Measurements from ENCODE around the gene CENPT. TPM values are rescaled to one million over a fixed set of nuclear protein-coding genes. Genes with fewer than 3 reads are reported as not detected.

CENPT gene
- total RNA-seq, 1 donor from 2014 or later = 80.6 TPM

DNA sequence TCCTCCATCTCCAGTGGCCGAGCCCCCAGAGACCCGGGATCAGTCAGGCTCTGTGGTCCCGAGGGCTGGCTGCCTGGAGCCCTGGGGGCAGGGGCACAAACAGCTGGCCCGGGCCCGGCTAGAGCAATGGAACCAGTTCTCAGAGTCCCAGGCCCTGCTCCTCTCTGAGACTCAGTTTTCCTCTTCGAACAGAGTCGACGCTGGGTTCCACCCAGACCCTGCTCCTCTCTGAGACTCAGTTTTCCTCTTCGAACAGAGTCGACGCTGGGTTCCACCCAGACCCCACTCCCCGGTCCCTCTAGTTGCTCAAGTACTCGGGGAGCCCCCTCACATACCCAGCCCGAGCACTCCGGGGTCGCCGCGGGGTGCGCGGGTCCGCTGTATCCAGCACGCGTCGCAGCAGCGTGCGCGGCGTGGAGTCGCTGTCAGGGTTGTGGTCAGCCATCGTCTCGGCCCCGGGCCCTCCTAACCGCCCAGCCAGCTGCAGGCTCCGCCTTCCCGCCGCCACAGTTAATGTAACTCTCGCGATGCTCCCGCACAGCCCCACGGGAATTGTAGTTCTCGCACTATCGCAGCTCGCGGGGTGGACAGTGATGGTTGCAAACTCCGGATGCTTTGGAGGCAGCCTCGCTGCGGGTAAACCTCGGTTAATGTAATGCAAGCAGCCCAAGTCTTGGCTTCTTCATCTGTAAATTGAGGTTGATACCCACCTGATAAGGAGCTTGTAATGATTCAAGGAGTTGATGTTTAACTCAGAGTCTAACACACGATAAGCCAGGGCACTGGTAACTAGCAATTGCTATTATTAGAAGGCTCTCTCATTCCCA lies 13.9 kb downstream of the CENPT start:
- H3K27ac Mint-ChIP-seq = peak overlapping the region; percentile 84
- H3K9me3 Mint-ChIP-seq (ENCODE audit: low read depth) = no peaks in the 10 kb centered on the region
- peaks cover 4% of the 10 kb centered on the region for H3K36me3 Mint-ChIP-seq (ENCODE audit: insufficient read depth)
- H3K27me3 Mint-ChIP-seq = no peaks in the 10 kb centered on the region
- DNase-seq (ENCODE audit: low spot score, unreplicated experiment) = peak; percentile 84
- peaks cover 12% of the 10 kb centered on the region for H3K4me1 Mint-ChIP-seq (ENCODE audit: low read depth)
- H3K4me3 Mint-ChIP-seq (ENCODE audit: low read depth) = peak overlapping the region; percentile 92
- no peak for TF ChIP-seq CTCF (IDR thresholded peaks at IDR 0.05; ENCODE audit: unreplicated experiment)

DNA sequence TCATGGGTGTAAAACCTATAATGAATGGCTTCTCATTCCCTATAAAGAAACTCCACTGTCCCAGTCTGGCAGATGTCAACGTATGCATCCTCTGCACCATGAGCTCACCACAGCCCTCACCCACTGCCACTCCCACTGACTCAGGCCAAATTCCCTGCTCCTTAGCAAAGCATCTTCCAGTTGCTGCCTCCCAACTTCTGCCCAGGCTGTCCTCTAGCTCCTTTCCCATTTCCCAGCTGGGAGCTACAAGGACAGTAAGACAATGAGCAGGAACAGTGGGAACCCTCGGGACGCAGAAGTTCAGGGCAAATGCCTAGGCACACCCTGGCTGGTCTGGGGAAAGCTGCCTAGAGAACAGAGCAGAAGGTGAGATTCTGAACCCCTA lies 14.5 kb downstream of the CENPT start:
- H3K9me3 Mint-ChIP-seq (ENCODE audit: low read depth) = no peaks in the 10 kb centered on the region
- peaks cover 4% of the 10 kb centered on the region for H3K36me3 Mint-ChIP-seq (ENCODE audit: insufficient read depth)
- H3K4me1 Mint-ChIP-seq (ENCODE audit: low read depth) = peaks cover 12% of the 10 kb centered on the region
- H3K27me3 Mint-ChIP-seq = no peaks in the 10 kb centered on the region
- no peak for DNase-seq (ENCODE audit: low spot score, unreplicated experiment)
- H3K4me3 Mint-ChIP-seq (ENCODE audit: low read depth) = peak overlapping the region; percentile 92
- TF ChIP-seq CTCF (IDR thresholded peaks at IDR 0.05; ENCODE audit: unreplicated experiment) = no peak
- peak overlapping the region; percentile 80 for H3K27ac Mint-ChIP-seq

GRCh38 chr16:67828651-67829050 lies 18.8 kb downstream of the CENPT start:
- Mint-ChIP-seq H3K27ac (no peak overlapping the region), H3K4me1 (ENCODE audit: low read depth) (peaks cover 7% of the 10 kb centered on the region), H3K9me3 (ENCODE audit: low read depth) (no peaks in the 10 kb centered on the region), H3K4me3 (ENCODE audit: low read depth) (no peak overlapping the region), H3K36me3 (ENCODE audit: insufficient read depth) (peaks cover 7% of the 10 kb centered on the region), H3K27me3 (no peaks in the 10 kb centered on the region)
- TF ChIP-seq CTCF (IDR thresholded peaks at IDR 0.05; ENCODE audit: unreplicated experiment) = no peak
- DNase-seq (ENCODE audit: low spot score, unreplicated experiment) = no peak

- TF ChIP-seq CTCF (IDR thresholded peaks at IDR 0.05; ENCODE audit: unreplicated experiment) = no peak
- H3K36me3 Mint-ChIP-seq (ENCODE audit: insufficient read depth) = peaks cover 7% of the 10 kb centered on the region
- no peaks in the 10 kb centered on the region for H3K9me3 Mint-ChIP-seq (ENCODE audit: low read depth)
Measured at GRCh38 chr16:67825906-67826305, 21.6 kb downstream of the CENPT start.

DNA sequence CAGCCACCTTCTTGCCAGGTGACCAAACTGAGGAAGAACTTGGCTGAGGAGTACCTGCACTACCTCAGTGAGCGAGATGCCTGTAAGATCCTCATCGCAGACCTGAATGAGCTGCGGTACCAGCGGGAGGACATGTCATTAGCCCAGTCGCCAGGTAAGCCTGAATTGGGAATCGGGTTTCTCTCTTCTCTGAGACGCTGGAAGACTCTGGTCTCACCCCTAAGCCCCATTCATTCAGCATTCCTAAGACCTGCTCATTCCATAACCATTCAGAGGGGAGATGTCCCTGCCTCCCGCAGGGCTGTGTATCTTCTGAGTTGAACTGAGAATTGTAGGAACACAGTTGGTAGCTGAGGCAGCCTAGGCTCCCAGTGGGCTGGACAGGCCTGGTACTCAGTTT lies 22.4 kb downstream of the CENPT start:
- no peak for DNase-seq (ENCODE audit: low spot score, unreplicated experiment)
- H3K27me3 Mint-ChIP-seq = no peaks in the 10 kb centered on the region
- H3K9me3 Mint-ChIP-seq (ENCODE audit: low read depth) = no peaks in the 10 kb centered on the region
- H3K4me1 Mint-ChIP-seq (ENCODE audit: low read depth) = no peaks in the 10 kb centered on the region
- no peak overlapping the region for H3K4me3 Mint-ChIP-seq (ENCODE audit: low read depth)
- no peak overlapping the region for H3K27ac Mint-ChIP-seq
- no peak for TF ChIP-seq CTCF (IDR thresholded peaks at IDR 0.05; ENCODE audit: unreplicated experiment)
- peaks cover 7% of the 10 kb centered on the region for H3K36me3 Mint-ChIP-seq (ENCODE audit: insufficient read depth)

More at GRCh38 chr16:67825906-67826305, 21.6 kb downstream of the CENPT start:
- H3K4me3 Mint-ChIP-seq (ENCODE audit: low read depth) = no peak overlapping the region
- no peaks in the 10 kb centered on the region for H3K4me1 Mint-ChIP-seq (ENCODE audit: low read depth)
- no peak overlapping the region for H3K27ac Mint-ChIP-seq
- no peak for DNase-seq (ENCODE audit: low spot score, unreplicated experiment)
- no peaks in the 10 kb centered on the region for H3K27me3 Mint-ChIP-seq
